Activated T-cell treated with anti-CD3 and anti-CD28 coated beads, Interleukin-2, amount 50 U/mL, for 1 hour (primary cell): ENCODE data around the gene DDX54.

Experiments
- DNase-seq: peaks from one replicate; pipeline ENCODE4 v3.0.0-alpha.2; 2020

The DDX54 gene

GRCh38 chr12:113115455-113116126 is 69.7 kb downstream of the DDX54 start:
- no peak for DNase-seq

GRCh38 chr12:113114447-113115178 is 70.7 kb downstream of the DDX54 start:
- DNase-seq = no peak

GRCh38 chr12:113113397-113113796 is 71.9 kb downstream of the DDX54 start:
- no peak for DNase-seq

GRCh38 chr12:113112043-113112899 is 73.0 kb downstream of the DDX54 start:
- no peak for DNase-seq

- DNase-seq = no peak
These were observed 74.0 kb downstream of the DDX54 start for GRCh38 chr12:113111247-113111646.

- no peak for DNase-seq
These were observed 75.2 kb downstream of the DDX54 start for GRCh38 chr12:113109872-113110599.

- no peak for DNase-seq
These were observed 75.9 kb downstream of the DDX54 start for GRCh38 chr12:113109360-113109759.

GRCh38 chr12:113108308-113108707 is 77.0 kb downstream of the DDX54 start:
- DNase-seq = no peak
